ENCODE results near the gene UTP3.

GRCh38 chr4:70678383-70678999 is 9.8 kb upstream of the UTP3 start:
- TF ChIP-seq POLR2A (IDR thresholded peaks at IDR 0.05; ENCODE audit: low read depth, low read length) = no peak
- TF ChIP-seq MAX (IDR thresholded peaks at IDR 0.05; ENCODE audit: insufficient read depth, insufficient read length) = no peak
- no peak for TF ChIP-seq CTCF (IDR thresholded peaks at IDR 0.05; ENCODE audit: extremely low read depth in 1 of 2, insufficient read depth in 1 of 2, low read depth in 1 of 2, low read length in 2 of 2)
- TF ChIP-seq POLR2AphosphoS5 (IDR thresholded peaks at IDR 0.05; ENCODE audit: insufficient read depth, low read depth, low read length) = no peak
- no peak for TF ChIP-seq GATA2 (IDR thresholded peaks at IDR 0.05; ENCODE audit: insufficient read depth, insufficient read length, low read depth, low read length)
- no peak for TF ChIP-seq EZH2 (IDR thresholded peaks at IDR 0.05; ENCODE audit: borderline replicate concordance, low read depth, low read length, severe bottlenecking)
- no peak for TF ChIP-seq JUN (IDR thresholded peaks at IDR 0.05; ENCODE audit: borderline replicate concordance, insufficient read depth, insufficient read length, low read depth)

Data from endothelial cell of umbilical vein (primary cell).